ENCODE data around the gene SMIM14.
"Not testable (repeated sequence)": the region's sequence is repeated elsewhere in the genome, so short reads cannot be mapped to it uniquely, and the experiment has no call there.

Gene SMIM14

DNA sequence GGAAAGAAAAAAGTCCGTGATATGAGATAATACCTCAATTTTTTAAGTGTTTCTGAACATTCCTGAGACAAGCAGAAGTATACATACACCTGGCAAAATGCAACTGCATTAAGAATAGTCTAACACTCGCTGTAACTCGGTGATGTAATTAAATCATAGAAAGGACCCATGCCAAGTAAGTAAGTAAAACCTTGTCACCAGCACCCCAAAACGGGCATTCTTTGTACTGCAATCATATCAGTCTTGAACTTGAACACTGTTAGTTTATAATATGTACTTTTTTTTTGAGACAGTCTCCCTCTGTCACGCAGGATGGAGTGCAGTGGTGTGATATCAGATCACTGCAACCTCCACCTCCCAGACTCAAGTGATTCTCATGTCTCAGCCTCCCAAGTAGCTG, 47.4 kb downstream of the SMIM14 start:
- no peak for DNase-seq

DNA sequence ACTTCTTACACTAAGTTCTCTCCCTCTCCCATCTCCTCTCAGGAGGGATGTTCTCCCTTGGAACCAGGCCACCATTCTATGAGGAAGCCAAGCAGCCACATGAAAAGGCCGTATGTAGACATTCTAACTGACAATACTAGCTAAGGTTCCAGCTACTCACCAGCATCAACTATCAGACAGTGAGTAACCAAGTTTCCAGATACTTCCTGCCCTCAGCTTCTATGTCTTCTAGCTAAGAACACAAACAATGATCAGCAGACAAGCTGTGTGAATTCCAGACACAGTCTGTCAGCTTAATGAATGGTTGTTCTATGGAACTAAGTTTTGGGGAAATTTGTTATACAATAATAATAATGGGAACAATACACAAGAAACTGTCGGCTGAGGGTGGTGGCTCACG, 50.8 kb downstream of the SMIM14 start:
- DNase-seq: no peak

DNA sequence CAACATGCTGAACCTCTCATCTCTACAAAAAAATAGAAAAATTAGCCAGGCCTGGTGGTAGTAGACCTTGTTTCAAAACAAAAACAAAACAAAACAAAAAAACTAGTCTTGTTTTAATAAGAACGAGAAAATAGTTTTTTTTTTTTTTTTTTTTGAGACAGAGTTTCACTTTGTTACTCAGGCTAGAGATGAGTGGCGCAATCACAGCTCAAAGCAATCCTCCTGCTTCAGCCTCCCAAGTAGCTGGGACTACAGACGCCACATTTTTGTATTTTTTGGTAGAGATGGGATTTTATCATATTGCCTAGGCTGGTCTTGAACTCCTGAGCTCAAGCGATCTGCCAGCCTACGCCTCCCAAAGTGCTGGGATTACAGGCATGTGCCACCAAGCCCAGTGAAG, 63.7 kb downstream of the SMIM14 start:
- no peak for DNase-seq

DNA sequence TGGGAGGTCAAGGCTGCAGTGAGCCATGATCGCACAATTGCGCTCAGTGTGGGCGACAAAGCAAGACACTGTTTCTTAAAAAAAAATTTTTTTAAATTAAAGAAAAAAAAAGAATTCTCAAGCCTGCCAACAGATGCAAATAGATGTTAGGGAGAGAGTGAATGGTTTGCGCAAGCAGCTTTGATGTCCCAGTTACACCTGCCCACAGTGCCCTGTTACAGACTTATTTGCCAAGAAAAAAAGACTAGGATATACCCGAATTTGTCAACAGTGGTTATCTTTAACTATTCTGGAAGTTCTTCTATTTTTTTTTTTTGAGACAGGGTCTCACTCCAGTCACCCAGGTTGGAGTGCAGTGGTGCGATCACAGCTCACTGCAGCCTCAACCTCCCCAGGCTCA, 67.2 kb downstream of the SMIM14 start:
- no peak for DNase-seq

GRCh38 chr4:39571054-39571453, 67.6 kb downstream of the SMIM14 start:
- DNase-seq: no peak

- no peak for DNase-seq
These were observed 69.5 kb downstream of the SMIM14 start for GRCh38 chr4:39569209-39569608.

DNA sequence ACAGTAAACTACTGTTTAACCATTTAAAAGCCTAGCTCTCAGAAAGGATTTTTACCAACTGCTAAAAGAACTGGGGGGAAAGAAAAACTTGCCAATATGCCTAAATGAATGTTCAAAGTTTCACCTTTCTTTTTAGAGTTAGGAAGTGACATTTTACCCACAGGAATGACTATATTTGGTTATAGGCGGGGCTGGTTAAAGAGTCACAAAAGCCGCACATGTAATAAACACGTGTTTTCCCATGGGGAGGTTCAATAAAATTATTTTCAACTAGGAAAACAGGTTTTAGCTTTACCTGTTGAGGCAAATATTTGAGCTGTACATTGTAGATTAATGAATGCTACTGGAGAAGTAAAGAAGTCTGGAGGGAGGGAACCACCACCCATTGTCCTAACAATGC, 69.9 kb downstream of the SMIM14 start:
- DNase-seq: no peak

- DNase-seq: no peak
These were observed 72.6 kb downstream of the SMIM14 start for GRCh38 chr4:39565878-39566600.

GRCh38 chr4:39563346-39563847, 75.3 kb downstream of the SMIM14 start:
- no peak for DNase-seq

GRCh38 chr4:39562792-39563191, 75.9 kb downstream of the SMIM14 start:
- DNase-seq: no peak

- no peak for DNase-seq
These were observed 79.0 kb downstream of the SMIM14 start for GRCh38 chr4:39559626-39560025.

- DNase-seq: no peak
These were observed 83.2 kb downstream of the SMIM14 start for GRCh38 chr4:39555472-39555871.

GRCh38 chr4:39548425-39549067, 90.1 kb downstream of the SMIM14 start:
- DNase-seq: no peak

DNA sequence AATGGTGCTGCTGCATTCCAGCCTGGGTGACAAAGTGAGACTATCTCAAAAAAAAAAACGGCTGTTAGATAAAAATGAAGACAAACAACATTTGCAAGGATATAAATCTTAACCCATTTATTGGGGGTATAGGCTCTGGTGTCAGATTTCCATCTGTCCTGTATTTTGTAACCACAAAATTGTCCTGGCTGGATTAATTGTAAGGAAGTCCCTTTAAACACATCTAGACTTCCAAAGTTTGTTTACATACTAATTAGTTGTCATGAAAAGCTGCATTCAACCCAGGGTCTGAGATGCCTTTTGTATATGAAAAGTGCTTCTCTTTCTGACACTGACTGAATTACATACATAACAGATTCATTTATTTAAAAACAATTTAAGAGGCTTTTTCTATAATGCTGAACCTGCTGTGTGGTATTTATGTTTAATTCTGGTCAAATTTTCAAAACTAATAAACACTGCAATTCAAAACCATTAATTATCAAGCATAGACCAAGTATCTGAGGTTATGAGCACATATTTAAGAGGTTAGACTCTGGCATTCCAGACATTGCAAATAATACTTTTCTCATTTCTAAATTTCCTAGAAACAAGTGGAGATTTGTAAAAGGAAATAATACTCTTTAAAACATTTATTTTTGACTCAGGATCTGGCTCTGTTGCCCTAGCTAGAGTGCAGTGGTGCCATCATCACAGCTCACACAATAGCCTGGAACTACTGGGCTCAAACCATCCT, 93.9 kb downstream of the SMIM14 start:
- DNase-seq: no peak

DNA sequence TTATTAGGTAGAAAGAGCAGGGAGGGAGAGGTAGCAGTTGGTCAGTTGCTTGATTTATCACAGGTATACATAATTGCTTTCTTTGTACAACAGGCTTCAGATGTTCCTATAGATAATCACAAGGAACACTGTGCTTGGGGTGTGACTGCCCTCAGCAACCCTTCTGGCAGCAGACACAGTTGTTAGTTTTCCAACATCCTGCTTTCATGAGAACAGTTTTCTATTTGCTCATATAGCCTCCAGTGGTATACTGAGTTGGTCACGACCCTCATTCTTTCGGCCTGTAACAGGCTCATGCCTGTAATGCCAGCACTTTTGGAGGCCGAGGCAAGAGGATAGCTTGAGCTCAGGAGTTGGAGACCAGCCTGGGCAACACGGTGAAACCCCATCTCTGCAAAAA, 94.6 kb downstream of the SMIM14 start:
- not testable (repeated sequence) for DNase-seq

- no peak for DNase-seq
These were observed 95.6 kb downstream of the SMIM14 start for GRCh38 chr4:39543034-39543433.

DNA sequence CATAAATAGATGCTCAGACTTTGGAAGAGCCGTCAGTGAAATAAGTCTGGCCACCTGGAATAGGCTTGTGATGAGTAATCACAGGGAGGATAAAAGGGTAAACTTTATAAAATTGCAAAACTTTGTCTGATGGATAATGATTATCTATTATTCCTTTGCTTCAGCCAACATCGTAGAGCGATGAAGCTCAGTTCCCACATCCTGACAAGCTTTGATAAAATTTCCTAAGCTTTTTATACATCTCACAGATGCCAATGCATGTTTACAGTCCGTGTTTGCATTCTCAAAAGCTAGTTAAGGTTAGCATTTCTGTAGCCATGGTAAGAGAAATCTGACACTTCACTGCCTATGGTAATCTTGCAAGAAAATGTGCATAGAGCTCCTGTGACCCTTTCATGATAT, 96.1 kb downstream of the SMIM14 start:
- DNase-seq: no peak

GRCh38 chr4:39541987-39542610, 96.6 kb downstream of the SMIM14 start:
- no peak for DNase-seq

DNA sequence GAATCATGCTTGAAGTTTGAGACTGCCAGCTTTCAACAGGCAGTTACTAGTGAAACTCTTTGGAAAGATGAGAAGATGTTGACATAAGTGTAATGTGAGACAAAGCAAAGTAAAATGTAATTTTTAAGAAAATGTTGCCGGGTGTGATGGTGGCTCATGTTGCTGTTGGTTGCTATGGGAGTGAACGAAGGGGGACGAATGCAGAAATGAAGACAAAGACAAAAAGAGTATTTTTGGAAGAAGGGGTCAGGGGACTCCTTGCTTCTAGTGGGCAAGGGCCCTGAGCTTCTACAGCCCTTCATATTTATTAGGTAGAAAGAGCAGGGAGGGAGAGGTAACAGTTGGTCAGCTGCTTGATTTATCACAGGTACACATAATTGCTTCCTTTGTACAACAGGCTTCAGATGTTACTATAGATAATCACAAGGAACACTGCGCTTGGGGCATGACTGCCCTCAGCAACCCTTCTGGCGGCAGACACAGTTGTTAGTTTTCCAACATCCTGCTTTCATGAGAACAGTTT, 99.5 kb downstream of the SMIM14 start:
- no peak for DNase-seq

DNA sequence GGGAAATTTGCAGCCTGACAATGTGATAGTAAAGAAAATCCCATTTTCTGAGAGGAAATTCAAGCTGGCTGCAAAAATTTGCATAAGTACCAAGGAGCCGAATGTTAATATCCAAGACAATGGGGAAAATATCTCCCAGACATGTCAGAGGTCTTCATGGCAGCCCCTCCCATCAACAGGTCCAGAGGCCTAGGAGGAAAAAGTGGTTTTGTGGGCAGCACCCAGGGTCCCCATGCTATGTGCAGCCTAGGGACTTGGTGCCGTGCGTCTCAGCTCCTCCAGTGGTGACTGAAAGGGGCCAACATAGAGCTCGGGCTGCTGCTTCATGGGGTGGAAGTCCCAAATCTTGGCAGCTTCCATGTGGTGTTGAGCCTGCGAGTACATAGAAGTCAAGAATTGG, 105.1 kb downstream of the SMIM14 start:
- no peak for DNase-seq

GRCh38 chr4:39532237-39532636, 106.4 kb downstream of the SMIM14 start:
- not testable (repeated sequence) for DNase-seq

GRCh38 chr4:39530682-39531081, 108.0 kb downstream of the SMIM14 start:
- no peak for DNase-seq

GRCh38 chr4:39529534-39529933, 109.1 kb downstream of the SMIM14 start:
- no peak for DNase-seq

All from effector CD8-positive, alpha-beta T cell (primary cell).